Gastroesophageal sphincter (tissue), 3 donors: Measurements from ENCODE around the gene ATG2B.

ENCODE experiments used
- CTCF ChIP-seq, 4 experiments: fragments of 200-600 bp in 2 of 4; fragments of 450-650 bp in 2 of 4; sonication (generic) in 1 of 4; IDR thresholded peaks; one replicate each; pipeline ENCODE4 v1.5.1; 2017 to 2019; ENCODE audit warnings: antibody characterized with exemption in 4 of 4, mild to moderate bottlenecking in 2 of 4, moderate library complexity in 2 of 4
- EP300 ChIP-seq: sonication (generic); formaldehyde crosslinking; IDR thresholded peaks from one replicate; pipeline ENCODE4 v1.6.1; 2017; ENCODE audit warnings: antibody characterized with exemption, mild to moderate bottlenecking
- POLR2A ChIP-seq, 2 donors: fragments of 450-650 bp; IDR thresholded peaks; one replicate each; pipeline ENCODE4 v1.6.1; 2017; ENCODE audit warnings: antibody characterized with exemption in 2 of 2, mild to moderate bottlenecking in 2 of 2, moderate library complexity in 1 of 2

GRCh38 chr14:96255501-96256366, 107.4 kb downstream of the ATG2B start, which contains the start of gene BDKRB1:
- TF ChIP-seq EP300 (no peak), CTCF (IDR thresholded peaks at IDR 0.05) (no peak), POLR2A (IDR thresholded peaks at IDR 0.05) (no peak)
